ENCODE results near the gene THBD.

DNA sequence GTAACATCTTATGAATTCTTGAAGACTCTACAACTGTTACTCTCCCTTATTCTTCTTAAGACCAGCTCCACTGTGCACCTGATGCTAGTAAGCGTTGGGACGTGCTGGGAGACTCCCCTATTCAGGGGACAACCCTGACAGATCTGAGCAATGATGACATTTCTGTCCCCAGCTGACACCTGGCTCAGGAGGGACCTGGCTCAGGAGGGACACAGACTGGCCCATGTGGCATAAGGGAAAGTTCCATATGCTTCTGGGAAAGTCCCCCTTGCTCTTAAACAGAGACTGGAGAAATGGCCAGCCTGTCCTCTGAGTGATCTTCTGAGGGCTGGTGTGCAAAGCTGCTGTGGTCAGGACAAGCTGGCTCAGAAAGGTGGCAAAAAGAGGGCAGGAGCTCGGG is 46.6 kb upstream of the THBD start:
- no peak for TF ChIP-seq CTCF (IDR thresholded peaks at IDR 0.05)
- no peak for TF ChIP-seq POLR2A (IDR thresholded peaks at IDR 0.05)
